ENCODE data around the gene SDF2L1.

Gene SDF2L1

GRCh38 chr22:21683401-21683811 is 41.3 kb downstream of the SDF2L1 start:
- no peak overlapping the region; the same call in 1 of the 2 replicates for H3K27ac ChIP-seq
- TF ChIP-seq CTCF (conservative IDR thresholded peaks at IDR 0.05) (no peak), ZFX (IDR thresholded peaks at IDR 0.05) (no peak)

- TF ChIP-seq CTCF (conservative IDR thresholded peaks at IDR 0.05) (no peak), ZFX (IDR thresholded peaks at IDR 0.05) (no peak)
- H3K27ac ChIP-seq, result no peak overlapping the region
Observed at GRCh38 chr22:21684492-21685163, 42.5 kb downstream of the SDF2L1 start.

- TF ChIP-seq CTCF (conservative IDR thresholded peaks at IDR 0.05) (no peak), ZFX (IDR thresholded peaks at IDR 0.05) (no peak)
- no peak overlapping the region for H3K27ac ChIP-seq
Observed at GRCh38 chr22:21685164-21685513, 43.0 kb downstream of the SDF2L1 start.

- no peak overlapping the region for H3K27ac ChIP-seq
Observed at GRCh38 chr22:21686193-21686608, 44.1 kb downstream of the SDF2L1 start.

GRCh38 chr22:21686634-21687393 is 44.7 kb downstream of the SDF2L1 start:
- H3K27ac ChIP-seq, result no peak overlapping the region

More at GRCh38 chr22:21686193-21686608, 44.1 kb downstream of the SDF2L1 start:
- TF ChIP-seq CTCF (conservative IDR thresholded peaks at IDR 0.05) (no peak), ZFX (IDR thresholded peaks at IDR 0.05) (no peak)

GRCh38 chr22:21687685-21688259 is 45.7 kb downstream of the SDF2L1 start:
- H3K27ac ChIP-seq, result no peak overlapping the region
- TF ChIP-seq ZFX (IDR thresholded peaks at IDR 0.05) (no peak), CTCF (conservative IDR thresholded peaks at IDR 0.05) (no peak)

More at GRCh38 chr22:21686634-21687393, 44.7 kb downstream of the SDF2L1 start:
- TF ChIP-seq CTCF (conservative IDR thresholded peaks at IDR 0.05) (no peak), ZFX (IDR thresholded peaks at IDR 0.05) (no peak)

- H3K27ac ChIP-seq, result no peak overlapping the region
Observed at GRCh38 chr22:21688341-21688705, 46.2 kb downstream of the SDF2L1 start.

More at GRCh38 chr22:21688341-21688705, 46.2 kb downstream of the SDF2L1 start:
- TF ChIP-seq ZFX (IDR thresholded peaks at IDR 0.05) (no peak), CTCF (conservative IDR thresholded peaks at IDR 0.05) (no peak)
